Spinal cord (tissue), 10 donors: Measurements from ENCODE around the gene HTR4. TPM values are rescaled to one million over a fixed set of nuclear protein-coding genes. Genes with fewer than 3 reads are reported as not detected.
A peak's percentile ranks its signal among the peaks of the same experiment; 100 is the strongest.

ENCODE experiments used
- DNase-seq, 6 donors: peaks; one replicate each; pipeline versions ENCODE4 v3.0.0 to v3.0.0-alpha.2; 2013 to 2015; ENCODE audit warnings: low spot score in 6 of 6, low read depth in 4 of 6
- H3K27ac ChIP-seq: one replicate; pipeline ENCODE4 v1.5.1; 2013; ENCODE audit warnings: low read depth, low read length, control low read depth
- H3K27me3 ChIP-seq: one replicate; pipeline ENCODE4 v1.6.1; 2013; ENCODE audit warnings: low read length; ENCODE audit not compliant: control insufficient read depth, insufficient read depth
- H3K36me3 ChIP-seq: one replicate; pipeline ENCODE4 v1.6.1; 2013; ENCODE audit warnings: low read length; ENCODE audit not compliant: control insufficient read depth, insufficient read depth
- H3K4me1 ChIP-seq: one replicate; pipeline ENCODE4 v1.6.1; 2013; ENCODE audit warnings: low read length; ENCODE audit not compliant: control insufficient read depth, insufficient read depth
- H3K4me3 ChIP-seq: one replicate; pipeline ENCODE4 v1.5.1; 2013; ENCODE audit warnings: low read depth, low read length, control low read depth
- H3K9me3 ChIP-seq: one replicate; pipeline ENCODE4 v1.6.1; 2013; ENCODE audit warnings: low read length; ENCODE audit not compliant: control insufficient read depth, insufficient read depth
- WGBS: methylation state at CpG from one replicate; pipeline ENCODE4 v1.1.5; 2013; ENCODE audit warnings: missing lambda C conversion rate; ENCODE audit not compliant: insufficient coverage; 5-methylcytosine and 5-hydroxymethylcytosine counted together
- polyA plus RNA-seq, 2 donors: library from polyadenylated mRNA; unstranded; fragments of 120-200 nt; gene quantifications; one replicate each; pipeline ENCODE4 v1.2.1, GENCODE V29; 2013; ENCODE audit not compliant: insufficient read length in 2 of 2
- total RNA-seq, 2 donors: library from RNA; depleted of rRNA in 1 of 2; stranded (reverse); fragments of 120-200 nt in 1 of 2; fragments of >200 nt in 1 of 2; gene quantifications; one replicate each; pipeline versions ENCODE4 v1.2.3 to v1.2.4, GENCODE V29; 2013 to 2014
- donor health status: healthy.

The HTR4 gene
- total and polyA plus RNA-seq, 4 donors: 0.94 to 6.6 (median 1.6) TPM

- Histone ChIP-seq H3K9me3 (no peaks in the 10 kb centered on the region), H3K27ac (no peak overlapping the region), H3K4me1 (no peaks in the 10 kb centered on the region), H3K4me3 (no peak overlapping the region), H3K27me3 (no peaks in the 10 kb centered on the region), H3K36me3 (no peaks in the 10 kb centered on the region)
- 78% methylated on average over 3 of the region's 3 CpGs for WGBS
- no peak for DNase-seq
Observed at GRCh38 chr5:148458036-148458888, 196.1 kb downstream of the HTR4 start.

GRCh38 chr5:148457183-148457620 is 197.1 kb downstream of the HTR4 start:
- no peak overlapping the region for H3K27ac ChIP-seq
- no peaks in the 10 kb centered on the region for H3K27me3 ChIP-seq
- no peaks in the 10 kb centered on the region for H3K4me1 ChIP-seq
- WGBS: 14% methylated on average over 1 of the region's 5 CpGs
- no peaks in the 10 kb centered on the region for H3K9me3 ChIP-seq
- DNase-seq: peak in 3 of 6 donors; percentile 15 to 94 (median 70)
- no peaks in the 10 kb centered on the region for H3K36me3 ChIP-seq
- H3K4me3 ChIP-seq: no peak overlapping the region

- Histone ChIP-seq H3K4me3 (no peak overlapping the region), H3K9me3 (no peaks in the 10 kb centered on the region), H3K36me3 (no peaks in the 10 kb centered on the region), H3K27ac (no peak overlapping the region), H3K27me3 (no peaks in the 10 kb centered on the region), H3K4me1 (no peaks in the 10 kb centered on the region)
- 97% methylated on average over 2 of the region's 6 CpGs for WGBS
- peak in 2 of 6 donors; percentile 14 to 72 for DNase-seq
Observed at GRCh38 chr5:148455185-148455584, 199.1 kb downstream of the HTR4 start.

GRCh38 chr5:148454576-148454975 is 199.8 kb downstream of the HTR4 start:
- H3K27me3 ChIP-seq: no peaks in the 10 kb centered on the region
- no peak overlapping the region for H3K27ac ChIP-seq
- no peak for DNase-seq
- no peak overlapping the region for H3K4me3 ChIP-seq
- 68% methylated on average over 3 of the region's 5 CpGs for WGBS
- no peaks in the 10 kb centered on the region for H3K36me3 ChIP-seq
- H3K4me1 ChIP-seq: no peaks in the 10 kb centered on the region
- no peaks in the 10 kb centered on the region for H3K9me3 ChIP-seq

GRCh38 chr5:148452499-148453193 is 201.7 kb downstream of the HTR4 start:
- Histone ChIP-seq H3K9me3 (no peaks in the 10 kb centered on the region), H3K4me1 (no peaks in the 10 kb centered on the region), H3K4me3 (no peak overlapping the region), H3K27me3 (no peaks in the 10 kb centered on the region), H3K27ac (no peak overlapping the region), H3K36me3 (no peaks in the 10 kb centered on the region)
- DNase-seq: no peak
- 84% methylated on average over 7 of the region's 10 CpGs for WGBS

GRCh38 chr5:148446611-148447010 is 207.7 kb downstream of the HTR4 start:
- 58% methylated on average over 2 of the region's 2 CpGs for WGBS

GRCh38 chr5:148445578-148445977 is 208.7 kb downstream of the HTR4 start:
- WGBS: no CpG with 5 or more reads among the region's 3 CpGs
- H3K27me3 ChIP-seq: no peaks in the 10 kb centered on the region
- no peak overlapping the region for H3K27ac ChIP-seq
- no peak for DNase-seq
- no peaks in the 10 kb centered on the region for H3K4me1 ChIP-seq
- H3K36me3 ChIP-seq: peaks cover 2% of the 10 kb centered on the region
- no peak overlapping the region for H3K4me3 ChIP-seq
- no peaks in the 10 kb centered on the region for H3K9me3 ChIP-seq

More at GRCh38 chr5:148446611-148447010, 207.7 kb downstream of the HTR4 start:
- Histone ChIP-seq H3K4me1 (no peaks in the 10 kb centered on the region), H3K9me3 (no peaks in the 10 kb centered on the region), H3K36me3 (peaks cover 2% of the 10 kb centered on the region), H3K27ac (no peak overlapping the region), H3K4me3 (no peak overlapping the region), H3K27me3 (no peaks in the 10 kb centered on the region)
- DNase-seq: no peak

GRCh38 chr5:148443998-148444397 is 210.3 kb downstream of the HTR4 start:
- H3K27ac ChIP-seq: no peak overlapping the region
- H3K4me1 ChIP-seq: no peaks in the 10 kb centered on the region
- peak; percentile 54 to 95 (median 68) for DNase-seq
- peaks cover 2% of the 10 kb centered on the region for H3K36me3 ChIP-seq
- no peaks in the 10 kb centered on the region for H3K27me3 ChIP-seq
- no peak overlapping the region for H3K4me3 ChIP-seq
- H3K9me3 ChIP-seq: no peaks in the 10 kb centered on the region
- 50% methylated on average over 2 of the region's 5 CpGs for WGBS

- Histone ChIP-seq H3K9me3 (no peaks in the 10 kb centered on the region), H3K4me3 (no peak overlapping the region), H3K4me1 (no peaks in the 10 kb centered on the region), H3K36me3 (peaks cover 2% of the 10 kb centered on the region), H3K27me3 (no peaks in the 10 kb centered on the region), H3K27ac (no peak overlapping the region)
- DNase-seq: no peak
- WGBS: no CpG with 5 or more reads among the region's 1 CpG
Observed at GRCh38 chr5:148443241-148443640, 211.1 kb downstream of the HTR4 start.
